ENCODE measurements around the gene HYLS1. TPM values are rescaled to one million over a fixed set of nuclear protein-coding genes. Genes with fewer than 3 reads are reported as not detected.

Gene HYLS1
- total and polyA plus RNA-seq, 10 of the 15 experiments (the other 5 are each of a cell fraction or from before 2014, with no cell fraction given): 11.7 to 35.1 (median 17.6) TPM

GRCh38 chr11:125887373-125888324 lies at the start of gene HYLS1 (continued):
- TF ChIP-seq ZNF687 (IDR thresholded peaks at IDR 0.05) (peak; percentile 54), EGR1 (IDR thresholded peaks at IDR 0.05; ENCODE audit: borderline replicate concordance in 1 of 2, low read depth in 2 of 2, low read length in 2 of 2) (peak in 1 of 2 experiments; percentile 74; a peak in 1 of 3 replicates), PKNOX1 (IDR thresholded peaks at IDR 0.05) (peak; percentile 62), FOS (IDR thresholded peaks at IDR 0.05; ENCODE audit: borderline replicate concordance, extremely low read depth, insufficient read length) (peak; percentile 62), ZNF24 (IDR thresholded peaks at IDR 0.05) (0 out of 2 replicates have a peak, but pooled peaks have one; percentile 25), RFX5 (IDR thresholded peaks at IDR 0.05; ENCODE audit: low read depth, low read length) (peak; percentile 54; the same call in 1 of the 2 replicates), PAX5 (IDR thresholded peaks at IDR 0.05; ENCODE audit: borderline replicate concordance, low read depth, low read length) (peak; percentile 52; the same call in 1 of the 2 replicates), EP300 (IDR thresholded peaks at IDR 0.05; ENCODE audit: borderline replicate concordance in 1 of 2, control insufficient read depth in 1 of 2, low read depth in 2 of 2, low read length in 2 of 2) (peak in 1 of 2 experiments; percentile 77; a peak in 2 of 4 replicates), MYC (IDR thresholded peaks at IDR 0.05; ENCODE audit: insufficient read depth, insufficient read length, insufficient replicate concordance, low read length, severe bottlenecking) (no peak), ESRRA (IDR thresholded peaks at IDR 0.05; ENCODE audit: low read length) (no peak), CREB1 (IDR thresholded peaks at IDR 0.05; ENCODE audit: low read depth) (0 out of 2 replicates have a peak, but pooled peaks have one; percentile 53), FOXM1 (IDR thresholded peaks at IDR 0.05; ENCODE audit: low read depth, low read length) (peak; percentile 56; the same call in 1 of the 2 replicates), SIN3A (IDR thresholded peaks at IDR 0.05; ENCODE audit: low read depth, low read length) (0 out of 2 replicates have a peak, but pooled peaks have one; percentile 3), STAT3 (IDR thresholded peaks at IDR 0.05; ENCODE audit: low read depth, low read length) (no peak), CEBPB (IDR thresholded peaks at IDR 0.05; ENCODE audit: borderline replicate concordance in 1 of 2, low read depth in 2 of 2, low read length in 2 of 2) (no peak), MEF2A (IDR thresholded peaks at IDR 0.05; ENCODE audit: insufficient read depth, low read depth, low read length) (peak; percentile 58; the same call in 1 of the 2 replicates), HCFC1 (IDR thresholded peaks at IDR 0.05; ENCODE audit: low read length) (no peak), ZBTB33 (IDR thresholded peaks at IDR 0.05) (no peak), SMAD1 (IDR thresholded peaks at IDR 0.05; ENCODE audit: low read depth, partially characterized antibody) (no peak), BHLHE40 (IDR thresholded peaks at IDR 0.05; ENCODE audit: borderline replicate concordance in 1 of 2, low read depth in 2 of 2, low read length in 1 of 2) (peak; percentile 13 to 60; a peak in 3 of 4 replicates), SP1 (IDR thresholded peaks at IDR 0.05; ENCODE audit: low read depth, low read length) (peak; percentile 88)
